WTC11 (cell line): ENCODE results near the gene STRN3.

Experiments
- CREM ChIP-seq: sonication (generic); formaldehyde crosslinking; IDR thresholded peaks from 2 replicates; pipeline ENCODE4 v1.8.1; 2022; ENCODE audit warnings: mild to moderate bottlenecking, missing genetic modification reagents, moderate library complexity
- SMAD3 ChIP-seq: sonication (generic); formaldehyde crosslinking; IDR thresholded peaks from 2 replicates; pipeline ENCODE4 v1.8.0; 2022; ENCODE audit warnings: missing genetic modification reagents, mild to moderate bottlenecking, borderline replicate concordance
- ZNF232 ChIP-seq: sonication (generic); formaldehyde crosslinking; IDR thresholded peaks from 2 replicates; pipeline ENCODE4 v1.8.0; 2022; ENCODE audit warnings: mild to moderate bottlenecking, missing genetic modification reagents
- TF ChIP-seq, protein P1 (sequence below): fragments of 200-600 bp; IDR thresholded peaks from 2 replicates; pipeline ENCODE4 v1.8.0; 2022; ENCODE audit warnings: antibody characterized with exemption

DNA sequence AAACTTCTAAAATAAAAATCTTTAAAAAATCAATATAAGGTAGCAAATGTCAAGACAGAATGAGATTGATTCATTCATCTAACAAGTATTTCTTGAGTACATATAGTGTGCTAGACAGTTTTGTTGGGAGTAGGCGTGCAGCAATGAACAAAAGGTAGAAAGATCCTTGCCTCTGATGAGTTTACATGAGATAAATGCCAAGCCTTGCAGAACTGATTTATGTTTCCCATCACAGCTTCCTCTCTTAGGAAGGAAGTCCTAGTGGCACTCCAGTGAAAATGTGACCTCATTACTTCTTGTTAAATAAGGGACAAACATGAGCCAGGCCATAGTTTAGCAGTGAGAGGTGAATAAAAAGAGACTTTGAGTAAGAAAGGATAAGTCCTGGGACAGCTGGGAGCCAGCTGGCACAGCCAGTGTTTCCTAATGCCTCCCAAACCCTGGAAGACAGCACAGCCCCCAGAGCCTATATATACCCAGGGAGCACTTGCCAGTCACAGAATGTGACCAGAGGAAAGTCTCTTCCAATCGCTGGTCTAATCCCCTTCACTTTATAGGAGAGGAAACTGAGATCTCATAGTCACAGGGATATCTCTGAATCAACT is 156.5 kb downstream of the STRN3 start:
- TF ChIP-seq, protein P1, sequence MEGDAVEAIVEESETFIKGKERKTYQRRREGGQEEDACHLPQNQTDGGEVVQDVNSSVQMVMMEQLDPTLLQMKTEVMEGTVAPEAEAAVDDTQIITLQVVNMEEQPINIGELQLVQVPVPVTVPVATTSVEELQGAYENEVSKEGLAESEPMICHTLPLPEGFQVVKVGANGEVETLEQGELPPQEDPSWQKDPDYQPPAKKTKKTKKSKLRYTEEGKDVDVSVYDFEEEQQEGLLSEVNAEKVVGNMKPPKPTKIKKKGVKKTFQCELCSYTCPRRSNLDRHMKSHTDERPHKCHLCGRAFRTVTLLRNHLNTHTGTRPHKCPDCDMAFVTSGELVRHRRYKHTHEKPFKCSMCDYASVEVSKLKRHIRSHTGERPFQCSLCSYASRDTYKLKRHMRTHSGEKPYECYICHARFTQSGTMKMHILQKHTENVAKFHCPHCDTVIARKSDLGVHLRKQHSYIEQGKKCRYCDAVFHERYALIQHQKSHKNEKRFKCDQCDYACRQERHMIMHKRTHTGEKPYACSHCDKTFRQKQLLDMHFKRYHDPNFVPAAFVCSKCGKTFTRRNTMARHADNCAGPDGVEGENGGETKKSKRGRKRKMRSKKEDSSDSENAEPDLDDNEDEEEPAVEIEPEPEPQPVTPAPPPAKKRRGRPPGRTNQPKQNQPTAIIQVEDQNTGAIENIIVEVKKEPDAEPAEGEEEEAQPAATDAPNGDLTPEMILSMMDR = no peak
- no peak for TF ChIP-seq ZNF232 (CRISPR knock-in tag)
- TF ChIP-seq SMAD3 = no peak
- no peak for TF ChIP-seq CREM
